HEK293T (cell line): ENCODE data around the gene PDF.

Source experiments
- BHLHE40 ChIP-seq: fragments of 450-650 bp; IDR thresholded peaks from 2 replicates; pipeline ENCODE4 v1.6.1; 2016; ENCODE audit warnings: mild to moderate bottlenecking, moderate library complexity, borderline replicate concordance
- ELF4 ChIP-seq: fragments of 450-650 bp; IDR thresholded peaks from 2 replicates; pipeline ENCODE4 v1.6.1; 2017; ENCODE audit warnings: antibody characterized with exemption
- FOXA1 ChIP-seq: fragments of 450-650 bp; IDR thresholded peaks from 2 replicates; pipeline ENCODE4 v1.6.1; 2016; ENCODE audit warnings: mild to moderate bottlenecking
- FOXK2 ChIP-seq: fragments of 450-650 bp; IDR thresholded peaks from 2 replicates; pipeline ENCODE4 v1.6.1; 2016; ENCODE audit warnings: mild to moderate bottlenecking
- FOXM1 ChIP-seq: fragments of 450-650 bp; IDR thresholded peaks from 2 replicates; pipeline ENCODE4 v1.6.1; 2017; ENCODE audit warnings: mild to moderate bottlenecking, borderline replicate concordance
- HDGF ChIP-seq: fragments of 450-650 bp; IDR thresholded peaks from 2 replicates; pipeline ENCODE4 v1.6.1; 2017; ENCODE audit warnings: antibody characterized with exemption, borderline replicate concordance
- NFRKB ChIP-seq: fragments of 450-650 bp; IDR thresholded peaks from 2 replicates; pipeline ENCODE4 v1.6.1; 2016; ENCODE audit warnings: mild to moderate bottlenecking, moderate library complexity
- SP1 ChIP-seq: fragments of 450-650 bp; IDR thresholded peaks from 2 replicates; pipeline ENCODE4 v1.6.1; 2017
- SUZ12 ChIP-seq: fragments of 450-650 bp; IDR thresholded peaks from 2 replicates; pipeline ENCODE4 v1.6.1; 2016; ENCODE audit warnings: mild to moderate bottlenecking
- TARDBP ChIP-seq: fragments of 450-650 bp; IDR thresholded peaks from 2 replicates; pipeline ENCODE4 v1.6.1; 2016
- ZNF384 ChIP-seq: fragments of 450-650 bp; IDR thresholded peaks from 2 replicates; pipeline ENCODE4 v1.6.1; 2016
- TF ChIP-seq, protein P1 (sequence below): fragments of 450-650 bp; IDR thresholded peaks from 2 replicates; pipeline ENCODE4 v1.6.1; 2016

DNA sequence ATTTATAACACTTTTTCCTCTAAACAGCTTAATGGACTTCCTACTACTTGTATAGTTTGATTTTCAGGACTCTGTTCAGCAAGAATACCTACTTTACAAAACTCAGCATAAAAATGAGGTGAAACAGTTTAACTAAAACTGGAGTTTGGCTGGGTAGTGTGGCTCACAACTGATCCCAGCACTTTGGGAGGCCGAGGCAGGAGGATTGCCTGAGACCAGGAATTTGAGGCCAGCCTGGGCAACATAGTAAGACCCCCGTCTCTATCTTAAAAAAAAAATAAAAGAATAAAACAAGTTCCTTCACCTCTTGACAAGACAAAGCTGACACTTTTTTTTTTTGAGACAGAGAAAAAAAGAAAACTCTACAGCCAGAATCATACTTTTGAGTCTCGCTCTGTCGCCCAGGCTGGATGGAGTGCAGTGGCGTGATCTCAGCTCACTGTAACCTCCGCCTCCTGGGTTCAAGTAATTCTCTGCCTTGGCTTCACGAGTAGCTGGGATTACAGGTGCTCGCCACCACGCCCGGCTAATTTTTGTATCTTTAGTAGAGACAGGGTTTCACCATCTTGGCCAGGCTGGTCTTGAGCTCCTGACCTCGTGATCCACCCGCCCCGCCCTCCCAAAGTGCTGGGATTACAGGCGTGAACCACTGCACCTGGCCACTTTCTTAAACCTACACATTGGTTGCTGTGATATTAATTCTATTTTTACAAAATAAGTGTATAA is 2.6 kb downstream of the PDF start:
- TF ChIP-seq ELF4, result no peak
- TF ChIP-seq TARDBP, result no peak
- TF ChIP-seq FOXM1, result no peak
- no peak for TF ChIP-seq BHLHE40
- TF ChIP-seq HDGF, result no peak
- no peak for TF ChIP-seq ZNF384
- no peak for TF ChIP-seq SP1
- no peak for TF ChIP-seq NFRKB
- TF ChIP-seq FOXK2, result no peak
- no peak for TF ChIP-seq FOXA1
- TF ChIP-seq SUZ12, result no peak
- TF ChIP-seq, protein P1, sequence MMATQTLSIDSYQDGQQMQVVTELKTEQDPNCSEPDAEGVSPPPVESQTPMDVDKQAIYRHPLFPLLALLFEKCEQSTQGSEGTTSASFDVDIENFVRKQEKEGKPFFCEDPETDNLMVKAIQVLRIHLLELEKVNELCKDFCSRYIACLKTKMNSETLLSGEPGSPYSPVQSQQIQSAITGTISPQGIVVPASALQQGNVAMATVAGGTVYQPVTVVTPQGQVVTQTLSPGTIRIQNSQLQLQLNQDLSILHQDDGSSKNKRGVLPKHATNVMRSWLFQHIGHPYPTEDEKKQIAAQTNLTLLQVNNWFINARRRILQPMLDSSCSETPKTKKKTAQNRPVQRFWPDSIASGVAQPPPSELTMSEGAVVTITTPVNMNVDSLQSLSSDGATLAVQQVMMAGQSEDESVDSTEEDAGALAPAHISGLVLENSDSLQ, result no peak
